Cardiac muscle cell (in vitro differentiated cells and primary cell): ENCODE data around the gene CLEC12A. TPM values are rescaled to one million over a fixed set of nuclear protein-coding genes. Genes with fewer than 3 reads are reported as not detected.
A peak's percentile ranks its signal among the peaks of the same experiment; 100 is the strongest.

Experiments used
- DNase-seq, 2 donors: peaks; one replicate each; pipeline versions ENCODE4 v3.0.0 to v3.0.0-alpha.2; 2010 to 2017; ENCODE audit warnings: low read depth in 1 of 2, low spot score in 1 of 2
- H3K27ac ChIP-seq: fragments of 200-600 bp; sonication (generic); 2 replicates; pipeline ENCODE4 v1.5.1; 2016
- H3K27me3 ChIP-seq: fragments of 200-600 bp; sonication (generic); 2 replicates; pipeline ENCODE4 v1.6.0; 2016; ENCODE audit warnings: control low read depth
- H3K36me3 ChIP-seq: fragments of 200-600 bp; sonication (generic); 2 replicates; pipeline ENCODE4 v1.5.1; 2016; ENCODE audit warnings: control low read depth
- H3K4me1 ChIP-seq: fragments of 200-600 bp; sonication (generic); 2 replicates; pipeline ENCODE4 v1.8.1; 2017; ENCODE audit warnings: low read depth, mild to moderate bottlenecking, mixed run types
- H3K4me3 ChIP-seq: fragments of 200-600 bp; sonication (generic); 2 replicates; pipeline ENCODE4 v1.5.1; 2016; ENCODE audit warnings: mild to moderate bottlenecking
- H3K9me3 ChIP-seq: fragments of 200-600 bp; sonication (generic); 2 replicates; pipeline ENCODE4 v1.5.1; 2017; ENCODE audit warnings: low read depth, mild to moderate bottlenecking, control low read depth
- polyA plus RNA-seq: library from polyadenylated mRNA; unstranded; fragments of >200 nt; fragmentation: Nextera tagmentation; extraction: Ambion mirVana; gene quantifications from 2 replicates; pipeline ENCODE4 v1.2.1, GENCODE V29; 2016
- total RNA-seq: library from RNA; depleted of rRNA; stranded (reverse); fragments of >200 nt; gene quantifications from 2 replicates; pipeline ENCODE4 v1.2.3, GENCODE V29; 2016
- TF ChIP-seq, protein P1 (sequence below): IDR thresholded peaks from 2 replicates; pipeline ENCODE4 v1.5.1; 2012; ENCODE audit warnings: low read depth, mild to moderate bottlenecking, low read length

The CLEC12A gene
- total and polyA plus RNA-seq, 2 experiments from 2014 or later, result not detected

DNA sequence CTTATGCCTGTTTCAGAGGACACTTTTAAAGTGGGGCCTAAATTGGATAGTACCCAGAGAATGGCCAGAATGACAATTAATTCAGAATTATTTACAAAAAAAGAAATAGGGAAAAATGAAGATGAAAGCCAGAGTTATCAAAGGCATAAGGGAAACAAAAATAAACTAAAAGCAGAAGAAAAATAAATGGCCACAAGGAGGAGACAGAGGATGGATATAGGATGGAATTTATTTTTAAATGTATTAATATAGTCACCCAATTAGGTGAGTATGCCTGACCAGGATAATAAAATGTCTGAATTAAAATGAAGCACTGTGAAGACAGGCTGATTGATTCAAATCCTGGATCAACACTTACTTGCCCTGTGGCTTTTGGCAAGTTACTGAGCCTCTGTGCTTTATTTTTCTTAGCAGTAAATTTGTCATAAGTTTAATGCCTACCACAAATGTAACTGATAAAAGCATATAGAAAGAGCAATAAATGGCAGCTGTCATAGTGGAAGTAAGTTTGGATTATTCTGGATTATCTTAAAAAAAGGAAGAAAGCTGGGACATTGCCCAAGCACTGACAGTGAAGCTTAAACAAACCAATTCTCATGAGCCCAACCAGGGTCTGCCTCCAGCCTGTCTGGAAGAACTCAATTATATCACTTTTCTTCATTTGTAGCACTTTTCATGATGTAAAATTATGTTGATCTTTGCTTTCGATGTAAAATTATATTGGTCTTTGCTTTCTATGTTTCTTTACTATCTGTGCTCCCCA, 62.8 kb downstream of the CLEC12A start:
- Histone ChIP-seq H3K27me3 (no peaks in the 10 kb centered on the region), H3K4me3 (no peak overlapping the region), H3K9me3 (no peaks in the 10 kb centered on the region), H3K27ac (no peak overlapping the region), H3K4me1 (no peaks in the 10 kb centered on the region), H3K36me3 (no peaks in the 10 kb centered on the region)
- peak in 1 of 2 donors; percentile 7 for DNase-seq
- TF ChIP-seq, protein P1, sequence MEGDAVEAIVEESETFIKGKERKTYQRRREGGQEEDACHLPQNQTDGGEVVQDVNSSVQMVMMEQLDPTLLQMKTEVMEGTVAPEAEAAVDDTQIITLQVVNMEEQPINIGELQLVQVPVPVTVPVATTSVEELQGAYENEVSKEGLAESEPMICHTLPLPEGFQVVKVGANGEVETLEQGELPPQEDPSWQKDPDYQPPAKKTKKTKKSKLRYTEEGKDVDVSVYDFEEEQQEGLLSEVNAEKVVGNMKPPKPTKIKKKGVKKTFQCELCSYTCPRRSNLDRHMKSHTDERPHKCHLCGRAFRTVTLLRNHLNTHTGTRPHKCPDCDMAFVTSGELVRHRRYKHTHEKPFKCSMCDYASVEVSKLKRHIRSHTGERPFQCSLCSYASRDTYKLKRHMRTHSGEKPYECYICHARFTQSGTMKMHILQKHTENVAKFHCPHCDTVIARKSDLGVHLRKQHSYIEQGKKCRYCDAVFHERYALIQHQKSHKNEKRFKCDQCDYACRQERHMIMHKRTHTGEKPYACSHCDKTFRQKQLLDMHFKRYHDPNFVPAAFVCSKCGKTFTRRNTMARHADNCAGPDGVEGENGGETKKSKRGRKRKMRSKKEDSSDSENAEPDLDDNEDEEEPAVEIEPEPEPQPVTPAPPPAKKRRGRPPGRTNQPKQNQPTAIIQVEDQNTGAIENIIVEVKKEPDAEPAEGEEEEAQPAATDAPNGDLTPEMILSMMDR, result no peak

Other genes with a start within 250 kb of the CLEC12A start
- not detected in 2 replicates for gene CLECL1, start 238.3 kb upstream of the CLEC12A start, total RNA-seq
- 0.27 TPM in 1 of 2 replicates, not detected in the other for gene CLECL1, start 238.3 kb upstream of the CLEC12A start, polyA plus RNA-seq
- not detected in 2 replicates for gene CD69, start 210.5 kb upstream of the CLEC12A start, total RNA-seq
- gene CD69, start 210.5 kb upstream of the CLEC12A start, polyA plus RNA-seq, result not detected in 2 replicates
- gene KLRF1, start 143.9 kb upstream of the CLEC12A start, total RNA-seq, result not detected in 2 replicates
- not detected in 2 replicates for gene KLRF1, start 143.9 kb upstream of the CLEC12A start, polyA plus RNA-seq
- not detected in 2 replicates for gene CLEC2B, start 102.1 kb upstream of the CLEC12A start, total RNA-seq
- gene CLEC2B, start 102.1 kb upstream of the CLEC12A start, polyA plus RNA-seq, result 0.31 TPM in 1 of 2 replicates, not detected in the other
- gene KLRF2, start 89.9 kb upstream of the CLEC12A start, total RNA-seq, result not detected in 2 replicates
- gene KLRF2, start 89.9 kb upstream of the CLEC12A start, polyA plus RNA-seq, result not detected in 2 replicates
- not detected in 2 replicates for gene CLEC2A, start 39.0 kb upstream of the CLEC12A start, total RNA-seq
- gene CLEC2A, start 39.0 kb upstream of the CLEC12A start, polyA plus RNA-seq, result not detected in 2 replicates
- gene CLEC1B, start 27.7 kb downstream of the CLEC12A start, total RNA-seq, result 0.95 and 1.2 TPM in 2 replicates
- gene CLEC1B, start 27.7 kb downstream of the CLEC12A start, polyA plus RNA-seq, result not detected in 2 replicates
- not detected in 2 replicates for gene CLEC12B, start 39.2 kb downstream of the CLEC12A start, total RNA-seq
- gene CLEC12B, start 39.2 kb downstream of the CLEC12A start, polyA plus RNA-seq, result not detected in 2 replicates
- not detected in 2 replicates for gene CLEC9A, start 59.3 kb downstream of the CLEC12A start, total RNA-seq
- gene CLEC9A, start 59.3 kb downstream of the CLEC12A start, polyA plus RNA-seq, result not detected in 2 replicates
- not detected in 2 replicates for gene CLEC1A, start 127.6 kb downstream of the CLEC12A start, total RNA-seq
- gene CLEC1A, start 127.6 kb downstream of the CLEC12A start, polyA plus RNA-seq, result not detected in 2 replicates
- not detected in 2 replicates for gene CLEC7A, start 158.8 kb downstream of the CLEC12A start, total RNA-seq
- gene CLEC7A, start 158.8 kb downstream of the CLEC12A start, polyA plus RNA-seq, result not detected in 2 replicates
- 0.11 TPM in 1 of 2 replicates, not detected in the other for gene OLR1, start 200.7 kb downstream of the CLEC12A start, total RNA-seq
- gene OLR1, start 200.7 kb downstream of the CLEC12A start, polyA plus RNA-seq, result 0.28 TPM in 1 of 2 replicates, not detected in the other
- not detected in 2 replicates for gene TMEM52B, start 207.6 kb downstream of the CLEC12A start, total RNA-seq
- not detected in 2 replicates for gene TMEM52B, start 207.6 kb downstream of the CLEC12A start, polyA plus RNA-seq
- gene GABARAPL1, start 241.5 kb downstream of the CLEC12A start, total RNA-seq, result 59.0 and 62.1 TPM in 2 replicates
- gene GABARAPL1, start 241.5 kb downstream of the CLEC12A start, polyA plus RNA-seq, result 71.6 and 82.9 TPM in 2 replicates